Activated CD8-positive, alpha-beta memory T cell treated with anti-CD3 and anti-CD28 coated beads for 1 hour (primary cell): ENCODE measurements around the gene SQSTM1.
A peak's percentile ranks its signal among the peaks of the same experiment; 100 is the strongest.

Experiments
- DNase-seq, 2 donors: peaks; one replicate each; pipeline ENCODE4 v3.0.0-alpha.2; 2020; ENCODE audit warnings: low read depth in 1 of 2; ENCODE audit errors: extremely low read depth in 1 of 2

SQSTM1 gene

GRCh38 chr5:179841621-179842020 is 20.9 kb downstream of the SQSTM1 start:
- DNase-seq = no peak

- DNase-seq = no peak
Measured at GRCh38 chr5:179852993-179853547, 32.4 kb downstream of the SQSTM1 start.

GRCh38 chr5:179854356-179854755 is 33.7 kb downstream of the SQSTM1 start:
- no peak for DNase-seq

- peak; percentile 12 to 33 for DNase-seq
Measured at GRCh38 chr5:179858241-179858585, 37.5 kb downstream of the SQSTM1 start.

- DNase-seq = peak; percentile 66 to 87
Measured at GRCh38 chr5:179858586-179859427, 38.1 kb downstream of the SQSTM1 start, which contains the start of gene MRNIP. TSS of gene MRNIP (minus strand) at chr5:179858817. CDS start at chr5:179858796, 21 bp downstream.

- no peak for DNase-seq
Measured at GRCh38 chr5:179860301-179860700, 39.6 kb downstream of the SQSTM1 start.

GRCh38 chr5:179862296-179862695 is 41.6 kb downstream of the SQSTM1 start:
- no peak for DNase-seq

GRCh38 chr5:179862891-179863290 is 42.2 kb downstream of the SQSTM1 start:
- no peak for DNase-seq

- no peak for DNase-seq
Measured at GRCh38 chr5:179863449-179864085, 42.9 kb downstream of the SQSTM1 start.

- no peak for DNase-seq
Measured at GRCh38 chr5:179864686-179865085, 44.0 kb downstream of the SQSTM1 start.

- DNase-seq = no peak
Measured at GRCh38 chr5:179865491-179866240, 45.0 kb downstream of the SQSTM1 start.

- DNase-seq = no peak
Measured at GRCh38 chr5:179866241-179867078, 45.8 kb downstream of the SQSTM1 start.

- DNase-seq = no peak
Measured at GRCh38 chr5:179867079-179867465, 46.4 kb downstream of the SQSTM1 start.

- no peak for DNase-seq
Measured at GRCh38 chr5:179867476-179867875, 46.8 kb downstream of the SQSTM1 start.

- no peak for DNase-seq
Measured at GRCh38 chr5:179868541-179868940, 47.8 kb downstream of the SQSTM1 start.

GRCh38 chr5:179869101-179869500 is 48.4 kb downstream of the SQSTM1 start:
- DNase-seq = no peak

GRCh38 chr5:179869641-179870402 is 49.1 kb downstream of the SQSTM1 start:
- DNase-seq = no peak

GRCh38 chr5:179870403-179870903 is 49.7 kb downstream of the SQSTM1 start:
- no peak for DNase-seq

- DNase-seq = no peak
Measured at GRCh38 chr5:179870952-179871351, 50.2 kb downstream of the SQSTM1 start.
